Transverse colon (tissue), 4 donors: ENCODE results near the gene CSNK1D.

Experiments
- EP300 ChIP-seq: sonication (generic); formaldehyde crosslinking; IDR thresholded peaks from one replicate; pipeline ENCODE4 v1.6.1; 2017; ENCODE audit warnings: antibody characterized with exemption, low read depth
- POLR2A ChIP-seq: fragments of 450-650 bp; IDR thresholded peaks from one replicate; pipeline ENCODE4 v1.6.1; 2016; ENCODE audit warnings: antibody characterized with exemption, mild to moderate bottlenecking, moderate library complexity
- POLR2AphosphoS5 ChIP-seq, 3 donors: sonication (generic); formaldehyde crosslinking; IDR thresholded peaks; one replicate each; pipeline ENCODE4 v1.6.1; 2016; ENCODE audit warnings: antibody characterized with exemption in 3 of 3
- TF ChIP-seq, protein P1 (sequence below), 5 experiments: fragments of 200-600 bp in 3 of 5; fragments of 450-650 bp in 2 of 5; sonication (generic) in 3 of 5; IDR thresholded peaks; 1 replicate in 2 of 5; 2 replicates in 3 of 5; pipeline ENCODE4 v1.5.1; 2016 to 2017; ENCODE audit warnings: antibody characterized with exemption in 5 of 5, inconsistent platforms in 3 of 5, mild to moderate bottlenecking in 2 of 5, moderate library complexity in 1 of 5

DNA sequence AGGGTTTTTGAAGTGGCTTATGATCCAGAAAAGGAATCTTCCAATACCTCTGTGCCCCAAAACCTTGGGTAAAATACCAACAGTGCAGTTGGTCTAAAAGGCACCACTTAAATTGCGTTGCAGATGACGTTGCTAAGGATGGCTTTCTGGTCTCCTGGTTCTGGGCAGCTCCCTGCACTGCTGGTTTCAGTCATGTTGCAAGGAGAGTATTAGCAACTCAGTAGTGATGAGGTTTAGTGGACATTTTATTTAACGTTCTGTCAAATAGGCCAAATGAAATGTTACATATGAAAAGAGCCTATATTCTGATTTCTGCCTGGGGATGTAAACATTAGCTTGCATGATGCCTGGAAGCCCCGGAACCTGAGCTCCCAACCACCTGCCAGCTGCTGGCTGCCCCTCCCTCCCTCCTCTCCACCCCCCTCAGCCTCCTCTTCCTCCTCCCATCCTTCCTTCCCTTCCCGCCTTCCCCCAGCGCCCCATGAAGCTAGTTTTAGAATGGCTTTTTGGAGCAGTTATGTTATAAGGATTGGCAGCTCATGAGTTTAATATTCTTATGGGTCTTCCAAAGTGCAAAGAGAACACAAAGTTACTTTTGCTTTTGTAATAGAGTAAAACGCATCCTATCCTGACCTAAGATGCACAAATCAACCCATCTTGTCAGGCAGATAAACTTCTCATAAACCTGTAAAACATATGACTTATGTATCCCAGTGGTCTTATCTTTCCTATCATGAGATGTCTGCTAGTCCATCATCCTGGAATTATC is 23.2 kb upstream of the CSNK1D start:
- no peak for TF ChIP-seq POLR2A
- TF ChIP-seq, protein P1, sequence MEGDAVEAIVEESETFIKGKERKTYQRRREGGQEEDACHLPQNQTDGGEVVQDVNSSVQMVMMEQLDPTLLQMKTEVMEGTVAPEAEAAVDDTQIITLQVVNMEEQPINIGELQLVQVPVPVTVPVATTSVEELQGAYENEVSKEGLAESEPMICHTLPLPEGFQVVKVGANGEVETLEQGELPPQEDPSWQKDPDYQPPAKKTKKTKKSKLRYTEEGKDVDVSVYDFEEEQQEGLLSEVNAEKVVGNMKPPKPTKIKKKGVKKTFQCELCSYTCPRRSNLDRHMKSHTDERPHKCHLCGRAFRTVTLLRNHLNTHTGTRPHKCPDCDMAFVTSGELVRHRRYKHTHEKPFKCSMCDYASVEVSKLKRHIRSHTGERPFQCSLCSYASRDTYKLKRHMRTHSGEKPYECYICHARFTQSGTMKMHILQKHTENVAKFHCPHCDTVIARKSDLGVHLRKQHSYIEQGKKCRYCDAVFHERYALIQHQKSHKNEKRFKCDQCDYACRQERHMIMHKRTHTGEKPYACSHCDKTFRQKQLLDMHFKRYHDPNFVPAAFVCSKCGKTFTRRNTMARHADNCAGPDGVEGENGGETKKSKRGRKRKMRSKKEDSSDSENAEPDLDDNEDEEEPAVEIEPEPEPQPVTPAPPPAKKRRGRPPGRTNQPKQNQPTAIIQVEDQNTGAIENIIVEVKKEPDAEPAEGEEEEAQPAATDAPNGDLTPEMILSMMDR (IDR thresholded peaks at IDR 0.05): no peak
- no peak for TF ChIP-seq POLR2AphosphoS5 (IDR thresholded peaks at IDR 0.05)
- no peak for TF ChIP-seq EP300
